HepG2 (cell line): Measurements from ENCODE around the gene CLTA. TPM values are rescaled to one million over a fixed set of nuclear protein-coding genes. Genes with fewer than 3 reads are reported as not detected.

ENCODE experiments used
- ATF7 ChIP-seq, 2 experiments: fragments of 450-650 bp in 1 of 2; sonication (generic) in 1 of 2; formaldehyde crosslinking in 1 of 2; IDR thresholded peaks; 2 replicates each; pipeline versions ENCODE4 v1.4.0 to v1.6.1; 2016 to 2020; ENCODE audit warnings: antibody characterized with exemption in 1 of 2, mild to moderate bottlenecking in 1 of 2, missing genetic modification reagents in 1 of 2
- ELF1 ChIP-seq: sonication (generic); formaldehyde crosslinking; IDR thresholded peaks from 2 replicates; pipeline ENCODE4 v1.4.0; 2020; ENCODE audit warnings: missing genetic modification reagents
- GATAD1 ChIP-seq: IDR thresholded peaks from 2 replicates; pipeline ENCODE4 v1.6.1; 2016; ENCODE audit warnings: missing genetic modification reagents, missing compliant biosample characterization
- KAT8 ChIP-seq: IDR thresholded peaks from 2 replicates; pipeline ENCODE4 v1.6.1; 2016; ENCODE audit warnings: missing genetic modification reagents, missing compliant biosample characterization
- PATZ1 ChIP-seq: sonication (generic); formaldehyde crosslinking; IDR thresholded peaks from 2 replicates; pipeline ENCODE4 v1.4.0; 2020; ENCODE audit warnings: missing genetic modification reagents
- POLR2AphosphoS5 ChIP-seq: IDR thresholded peaks from 2 replicates; pipeline ENCODE4 v1.6.1; 2012; ENCODE audit warnings: low read depth, low read length
- ZNF281 ChIP-seq: sonication (generic); formaldehyde crosslinking; IDR thresholded peaks from 2 replicates; pipeline ENCODE4 v1.4.0; 2020; ENCODE audit warnings: missing genetic modification reagents, borderline replicate concordance
- ZNF343 ChIP-seq: sonication (generic); formaldehyde crosslinking; IDR thresholded peaks from 2 replicates; pipeline ENCODE4 v1.4.0; 2020; ENCODE audit warnings: mild to moderate bottlenecking, missing genetic modification reagents
- polyA plus RNA-seq, 8 experiments: library from polyadenylated mRNA; depleted of rRNA in 3 of 8; stranded (reverse) in 7 of 8; unstranded in 1 of 8; fragments of >200 nt; fragmentation: Illumina TruSeq in 4 of 8; extraction: Trizol in 4 of 8; gene quantifications; 2 replicates each; pipeline versions ENCODE4 v1.2.1 to v1.2.3, GENCODE V29; 2011 to 2016; ENCODE audit warnings: low read depth in 4 of 8, missing spikeins in 1 of 8, mixed read lengths in 1 of 8; ENCODE audit not compliant: insufficient read depth in 1 of 8
- total RNA-seq, 5 experiments: library from RNA; depleted of rRNA; stranded (reverse); fragments of >200 nt; fragmentation: Illumina TruSeq; extraction: Trizol; gene quantifications; 2 replicates each; pipeline ENCODE4 v1.2.3, GENCODE V29; 2016; ENCODE audit warnings: low read depth in 1 of 5
- TF ChIP-seq, protein P1 (sequence below): sonication (generic); formaldehyde crosslinking; conservative IDR thresholded peaks from 2 replicates; pipeline ENCODE4 v1.4.0; 2020; ENCODE audit warnings: mild to moderate bottlenecking, missing genetic modification reagents, moderate library complexity
- TF ChIP-seq, protein P2 (sequence below): sonication (generic); formaldehyde crosslinking; IDR thresholded peaks from 2 replicates; pipeline ENCODE4 v1.5.0; 2020; ENCODE audit warnings: missing genetic modification reagents, mild to moderate bottlenecking, borderline replicate concordance

CLTA gene
- total and polyA plus RNA-seq, 2 of the 13 experiments (the other 11 are each of a cell fraction or from before 2014, with no cell fraction given) = 143 to 222 TPM

GRCh38 chr9:36163049-36163785 is 27.5 kb upstream of the CLTA start (continued):
- peak; percentile 65 for TF ChIP-seq ATF7 (IDR thresholded peaks at IDR 0.05)
- TF ChIP-seq ATF7 (CRISPR knock-in tag; IDR thresholded peaks at IDR 0.05) = no peak
- TF ChIP-seq POLR2AphosphoS5 = no peak
- TF ChIP-seq ZNF343 = no peak
- no peak for TF ChIP-seq KAT8
- TF ChIP-seq PATZ1 = peak; percentile 75
- TF ChIP-seq ZNF281 = peak; percentile 39; the same call in 1 of the 2 replicates
- TF ChIP-seq, protein P1, sequence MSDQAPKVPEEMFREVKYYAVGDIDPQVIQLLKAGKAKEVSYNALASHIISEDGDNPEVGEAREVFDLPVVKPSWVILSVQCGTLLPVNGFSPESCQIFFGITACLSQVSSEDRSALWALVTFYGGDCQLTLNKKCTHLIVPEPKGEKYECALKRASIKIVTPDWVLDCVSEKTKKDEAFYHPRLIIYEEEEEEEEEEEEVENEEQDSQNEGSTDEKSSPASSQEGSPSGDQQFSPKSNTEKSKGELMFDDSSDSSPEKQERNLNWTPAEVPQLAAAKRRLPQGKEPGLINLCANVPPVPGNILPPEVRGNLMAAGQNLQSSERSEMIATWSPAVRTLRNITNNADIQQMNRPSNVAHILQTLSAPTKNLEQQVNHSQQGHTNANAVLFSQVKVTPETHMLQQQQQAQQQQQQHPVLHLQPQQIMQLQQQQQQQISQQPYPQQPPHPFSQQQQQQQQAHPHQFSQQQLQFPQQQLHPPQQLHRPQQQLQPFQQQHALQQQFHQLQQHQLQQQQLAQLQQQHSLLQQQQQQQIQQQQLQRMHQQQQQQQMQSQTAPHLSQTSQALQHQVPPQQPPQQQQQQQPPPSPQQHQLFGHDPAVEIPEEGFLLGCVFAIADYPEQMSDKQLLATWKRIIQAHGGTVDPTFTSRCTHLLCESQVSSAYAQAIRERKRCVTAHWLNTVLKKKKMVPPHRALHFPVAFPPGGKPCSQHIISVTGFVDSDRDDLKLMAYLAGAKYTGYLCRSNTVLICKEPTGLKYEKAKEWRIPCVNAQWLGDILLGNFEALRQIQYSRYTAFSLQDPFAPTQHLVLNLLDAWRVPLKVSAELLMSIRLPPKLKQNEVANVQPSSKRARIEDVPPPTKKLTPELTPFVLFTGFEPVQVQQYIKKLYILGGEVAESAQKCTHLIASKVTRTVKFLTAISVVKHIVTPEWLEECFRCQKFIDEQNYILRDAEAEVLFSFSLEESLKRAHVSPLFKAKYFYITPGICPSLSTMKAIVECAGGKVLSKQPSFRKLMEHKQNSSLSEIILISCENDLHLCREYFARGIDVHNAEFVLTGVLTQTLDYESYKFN (CRISPR knock-in tag) = peak; percentile 30; the same call in 1 of the 2 replicates
- TF ChIP-seq GATAD1 (CRISPR knock-in tag) = no peak
- TF ChIP-seq ELF1 (CRISPR knock-in tag) = no peak
- TF ChIP-seq, protein P2, sequence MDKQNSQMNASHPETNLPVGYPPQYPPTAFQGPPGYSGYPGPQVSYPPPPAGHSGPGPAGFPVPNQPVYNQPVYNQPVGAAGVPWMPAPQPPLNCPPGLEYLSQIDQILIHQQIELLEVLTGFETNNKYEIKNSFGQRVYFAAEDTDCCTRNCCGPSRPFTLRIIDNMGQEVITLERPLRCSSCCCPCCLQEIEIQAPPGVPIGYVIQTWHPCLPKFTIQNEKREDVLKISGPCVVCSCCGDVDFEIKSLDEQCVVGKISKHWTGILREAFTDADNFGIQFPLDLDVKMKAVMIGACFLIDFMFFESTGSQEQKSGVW (CRISPR knock-in tag) = no peak
